ENCODE measurements around the gene GLIS1. TPM values are rescaled to one million over a fixed set of nuclear protein-coding genes. Genes with fewer than 3 reads are reported as not detected.

Gene GLIS1
- total RNA-seq, 1 donor from 2014 or later, result not detected

GRCh38 chr1:53722025-53722424, 16.9 kb downstream of the GLIS1 start:
- Mint-ChIP-seq H3K27me3 (ENCODE audit: unreplicated experiment) (no peaks in the 10 kb centered on the region), H3K4me1 (ENCODE audit: unreplicated experiment) (no peaks in the 10 kb centered on the region), H3K9me3 (ENCODE audit: unreplicated experiment) (no peaks in the 10 kb centered on the region), H3K36me3 (ENCODE audit: low read depth, unreplicated experiment) (no peaks in the 10 kb centered on the region), H3K4me3 (ENCODE audit: unreplicated experiment) (no peak overlapping the region), H3K27ac (ENCODE audit: unreplicated experiment) (no peak overlapping the region)
- TF ChIP-seq CTCF (IDR thresholded peaks at IDR 0.05; ENCODE audit: unreplicated experiment), result no peak
- DNase-seq (ENCODE audit: low spot score), result no peak

- Mint-ChIP-seq H3K9me3 (ENCODE audit: unreplicated experiment) (no peaks in the 10 kb centered on the region), H3K27ac (ENCODE audit: unreplicated experiment) (no peak overlapping the region)
- no peak for TF ChIP-seq CTCF (IDR thresholded peaks at IDR 0.05; ENCODE audit: unreplicated experiment)
These were observed 17.9 kb downstream of the GLIS1 start for GRCh38 chr1:53721088-53721487.

GRCh38 chr1:53719469-53719868, 19.5 kb downstream of the GLIS1 start:
- H3K9me3 Mint-ChIP-seq (ENCODE audit: unreplicated experiment), result no peaks in the 10 kb centered on the region
- no peak overlapping the region for H3K27ac Mint-ChIP-seq (ENCODE audit: unreplicated experiment)
- no peaks in the 10 kb centered on the region for H3K27me3 Mint-ChIP-seq (ENCODE audit: unreplicated experiment)
- no peaks in the 10 kb centered on the region for H3K4me1 Mint-ChIP-seq (ENCODE audit: unreplicated experiment)
- no peak for DNase-seq (ENCODE audit: low spot score)
- H3K4me3 Mint-ChIP-seq (ENCODE audit: unreplicated experiment), result no peak overlapping the region
- H3K36me3 Mint-ChIP-seq (ENCODE audit: low read depth, unreplicated experiment), result no peaks in the 10 kb centered on the region
- TF ChIP-seq CTCF (IDR thresholded peaks at IDR 0.05; ENCODE audit: unreplicated experiment), result no peak

More at GRCh38 chr1:53721088-53721487, 17.9 kb downstream of the GLIS1 start:
- Mint-ChIP-seq H3K4me3 (ENCODE audit: unreplicated experiment) (no peak overlapping the region), H3K36me3 (ENCODE audit: low read depth, unreplicated experiment) (no peaks in the 10 kb centered on the region), H3K4me1 (ENCODE audit: unreplicated experiment) (no peaks in the 10 kb centered on the region), H3K27me3 (ENCODE audit: unreplicated experiment) (no peaks in the 10 kb centered on the region)
- no peak for DNase-seq (ENCODE audit: low spot score)

GRCh38 chr1:53718443-53718842, 20.5 kb downstream of the GLIS1 start:
- Mint-ChIP-seq H3K4me3 (ENCODE audit: unreplicated experiment) (no peak overlapping the region), H3K27ac (ENCODE audit: unreplicated experiment) (no peak overlapping the region), H3K4me1 (ENCODE audit: unreplicated experiment) (no peaks in the 10 kb centered on the region), H3K36me3 (ENCODE audit: low read depth, unreplicated experiment) (no peaks in the 10 kb centered on the region), H3K27me3 (ENCODE audit: unreplicated experiment) (peaks cover 1% of the 10 kb centered on the region), H3K9me3 (ENCODE audit: unreplicated experiment) (no peaks in the 10 kb centered on the region)
- DNase-seq (ENCODE audit: low spot score), result no peak
- no peak for TF ChIP-seq CTCF (IDR thresholded peaks at IDR 0.05; ENCODE audit: unreplicated experiment)

GRCh38 chr1:53717025-53717804, 21.7 kb downstream of the GLIS1 start:
- no peak for TF ChIP-seq CTCF (IDR thresholded peaks at IDR 0.05; ENCODE audit: unreplicated experiment)
- no peaks in the 10 kb centered on the region for H3K4me1 Mint-ChIP-seq (ENCODE audit: unreplicated experiment)
- no peaks in the 10 kb centered on the region for H3K9me3 Mint-ChIP-seq (ENCODE audit: unreplicated experiment)
- DNase-seq (ENCODE audit: low spot score), result no peak
- H3K4me3 Mint-ChIP-seq (ENCODE audit: unreplicated experiment), result no peak overlapping the region
- no peaks in the 10 kb centered on the region for H3K36me3 Mint-ChIP-seq (ENCODE audit: low read depth, unreplicated experiment)
- H3K27me3 Mint-ChIP-seq (ENCODE audit: unreplicated experiment), result peaks cover 4% of the 10 kb centered on the region
- H3K27ac Mint-ChIP-seq (ENCODE audit: unreplicated experiment), result no peak overlapping the region
